Measurements from ENCODE around the gene TP53BP2.
"Not testable (repeated sequence)": the region's sequence is repeated elsewhere in the genome, so short reads cannot be mapped to it uniquely, and the experiment has no call there.

Gene TP53BP2

GRCh38 chr1:223852337-223852736 is 6.6 kb upstream of the TP53BP2 start:
- DNase-seq (ENCODE audit: low read depth, low spot score): no peak

- DNase-seq (ENCODE audit: low read depth, low spot score): no peak
These were observed 3.9 kb upstream of the TP53BP2 start for GRCh38 chr1:223849352-223850254.

DNA sequence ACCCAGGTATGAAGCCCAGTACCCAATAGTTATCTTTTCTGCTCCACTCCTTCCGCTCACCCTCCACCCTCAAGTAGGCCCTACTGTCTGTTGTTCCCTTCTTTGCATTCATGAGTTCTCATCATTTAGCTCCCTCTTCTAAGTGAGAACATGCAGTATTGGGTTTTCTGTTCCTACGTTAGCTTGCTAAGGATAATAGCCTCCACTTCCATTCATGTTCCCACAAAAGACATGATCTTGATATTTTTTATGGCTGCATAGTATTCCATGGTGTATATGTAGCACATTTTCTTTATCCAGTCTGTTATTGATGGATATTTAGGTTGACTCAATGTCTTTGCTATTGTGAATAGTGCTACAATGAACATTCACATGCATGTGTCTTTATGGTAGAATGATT is 2.8 kb upstream of the TP53BP2 start:
- no peak for DNase-seq (ENCODE audit: low read depth, low spot score)

- DNase-seq (ENCODE audit: low read depth, low spot score): no peak
These were observed 2.1 kb upstream of the TP53BP2 start for GRCh38 chr1:223847781-223848345.

DNA sequence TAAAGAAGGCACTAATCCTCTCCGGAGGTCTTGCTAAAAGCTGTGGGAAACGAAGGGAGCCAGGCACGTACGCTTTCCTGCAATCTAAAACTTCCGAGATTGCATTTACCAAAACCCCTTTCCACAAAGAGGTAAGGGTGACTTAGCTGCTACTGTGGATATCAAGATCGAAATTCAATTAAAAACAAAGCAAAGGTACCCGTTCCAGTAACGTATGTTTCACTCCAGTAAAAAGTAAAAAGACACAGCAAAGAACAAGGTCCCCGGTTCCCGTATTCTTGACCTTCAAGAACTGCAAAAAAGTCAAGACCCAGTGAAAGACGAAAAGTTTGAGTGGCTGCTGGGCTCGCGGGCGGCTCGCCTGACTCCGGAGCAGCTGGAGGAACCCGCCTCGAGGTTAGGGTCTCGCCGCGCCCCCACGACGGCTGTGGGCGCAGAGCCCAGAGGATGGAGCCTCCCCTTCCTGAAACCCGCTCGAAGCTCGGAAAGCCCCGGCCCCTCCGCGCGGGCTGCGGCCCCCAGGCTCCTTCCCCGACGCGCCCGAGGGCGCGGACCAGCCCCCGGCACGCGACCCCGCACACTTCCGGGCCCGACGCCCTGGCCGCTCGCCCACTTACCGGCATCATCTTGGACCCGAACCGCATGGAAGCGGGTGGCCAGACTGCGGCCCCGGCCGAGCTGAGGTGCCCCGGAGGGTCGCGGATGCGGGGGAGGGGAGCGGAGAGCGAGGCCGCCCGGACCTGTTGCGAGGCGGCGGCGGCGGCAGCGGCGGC is 524 bp downstream of the TP53BP2 start:
- peak; percentile 15 for DNase-seq (ENCODE audit: low read depth, low spot score)

DNA sequence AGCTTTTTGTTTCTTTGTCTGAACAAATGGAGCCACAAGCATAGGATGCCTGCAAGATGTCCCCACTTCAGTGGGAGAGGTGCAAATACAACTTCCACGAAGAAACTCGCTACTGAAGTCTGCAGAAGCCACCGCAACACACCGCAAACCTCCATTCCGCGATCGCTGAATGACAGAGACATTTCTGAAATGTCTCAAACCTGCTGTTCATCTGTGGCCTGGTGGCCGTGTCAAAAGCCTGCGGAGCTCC is 1.0 kb downstream of the TP53BP2 start:
- no peak for DNase-seq (ENCODE audit: low read depth, low spot score)

DNA sequence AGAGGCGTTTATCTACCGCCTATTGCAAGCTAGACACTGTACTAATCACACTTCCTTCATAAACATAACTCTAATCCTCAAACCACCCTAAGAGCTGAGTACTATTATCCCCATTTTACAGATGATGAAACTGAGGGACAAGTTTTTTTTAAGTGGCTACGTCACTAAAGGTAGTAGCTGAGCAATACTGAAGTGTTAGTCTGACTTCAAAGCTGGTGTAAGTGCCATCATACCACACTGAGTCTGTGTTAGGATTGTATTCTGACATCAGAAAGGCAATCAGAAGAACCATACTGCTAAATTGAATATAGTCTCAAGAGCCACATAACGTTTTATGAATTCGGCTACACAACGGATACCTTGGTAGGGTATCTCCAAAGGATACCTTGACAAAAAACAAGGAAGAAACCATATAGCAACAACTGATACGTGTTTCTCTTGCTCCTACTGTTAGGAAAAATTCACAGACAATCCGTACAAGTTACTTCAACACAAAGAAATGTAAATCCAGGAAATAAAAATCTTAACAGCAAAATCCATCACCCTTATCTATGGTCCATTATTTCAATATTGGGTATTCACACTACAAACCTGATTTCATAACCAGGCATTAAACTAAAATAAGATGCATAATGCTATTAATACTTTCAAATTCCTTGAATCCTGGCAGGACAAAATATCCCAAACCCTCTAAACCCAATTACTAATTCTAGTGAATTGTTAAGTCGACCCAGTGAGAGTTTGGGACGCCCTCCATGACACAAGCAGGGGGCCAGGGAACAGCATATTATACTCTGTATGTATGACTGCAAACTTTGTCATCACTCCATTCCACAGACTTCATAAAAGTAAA is 1.6 kb downstream of the TP53BP2 start:
- DNase-seq (ENCODE audit: low read depth, low spot score): no peak

- no peak for DNase-seq (ENCODE audit: low read depth, low spot score)
These were observed 3.0 kb downstream of the TP53BP2 start for GRCh38 chr1:223842784-223843183.

GRCh38 chr1:223841977-223842623 is 3.6 kb downstream of the TP53BP2 start:
- DNase-seq (ENCODE audit: low read depth, low spot score): not testable (repeated sequence)

- no peak for DNase-seq (ENCODE audit: low read depth, low spot score)
These were observed 5.5 kb downstream of the TP53BP2 start for GRCh38 chr1:223840254-223840653.

DNA sequence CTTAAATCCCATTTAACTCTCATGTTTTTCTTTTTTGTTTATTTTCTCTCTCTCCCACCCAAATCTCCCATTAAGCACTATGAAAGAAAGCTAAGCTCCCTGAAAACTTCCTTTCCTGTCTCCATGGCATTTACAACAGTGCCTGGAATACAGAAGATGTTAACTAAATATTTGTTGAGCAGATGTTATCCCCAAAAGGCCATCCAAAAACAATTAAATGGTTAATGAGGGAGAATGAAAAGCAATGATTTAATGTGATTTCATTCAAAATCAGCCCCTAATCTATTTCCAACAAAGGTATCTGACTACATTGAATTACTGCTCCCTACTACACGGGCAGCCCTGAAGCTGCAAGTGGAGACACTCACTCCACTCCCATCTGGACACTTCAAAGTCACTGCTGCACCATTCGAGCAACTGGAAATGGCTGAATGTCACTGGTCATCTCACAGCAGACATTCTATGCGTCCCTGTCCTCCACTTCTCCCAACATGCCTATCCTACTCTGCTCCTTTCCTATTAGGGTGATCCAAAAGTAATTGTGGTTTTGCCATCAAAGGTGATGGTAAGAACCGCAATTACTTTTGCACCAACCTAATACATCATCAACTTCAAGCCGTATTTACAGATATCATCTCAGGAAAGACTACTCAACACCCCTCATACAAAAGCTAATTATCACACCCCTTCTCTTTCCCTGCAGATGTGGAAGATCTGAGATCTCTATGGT is 7.5 kb downstream of the TP53BP2 start:
- DNase-seq (ENCODE audit: low read depth, low spot score): no peak

- DNase-seq (ENCODE audit: low read depth, low spot score): no peak
These were observed 8.1 kb downstream of the TP53BP2 start for GRCh38 chr1:223837687-223838086.

- DNase-seq (ENCODE audit: low read depth, low spot score): no peak
These were observed 8.5 kb downstream of the TP53BP2 start for GRCh38 chr1:223837206-223837605.

DNA sequence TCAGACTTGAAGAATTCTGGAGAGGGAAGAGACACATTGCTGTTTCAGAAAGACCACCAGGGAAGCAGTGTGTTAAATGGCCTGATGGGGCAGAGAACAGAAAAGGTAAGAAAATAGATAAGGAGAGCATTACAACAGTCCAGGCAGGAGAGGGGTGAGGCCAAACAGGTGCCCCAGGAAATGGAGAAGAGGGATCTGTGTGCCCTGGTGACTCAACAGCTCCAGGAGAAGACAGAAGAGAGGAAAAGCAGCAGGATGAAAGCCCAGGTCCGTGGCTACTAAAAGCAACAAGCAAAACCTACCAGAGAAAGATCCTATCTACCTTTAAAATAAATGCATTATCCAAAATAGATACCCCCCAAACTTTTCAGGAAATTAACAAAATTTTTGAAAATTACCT is 9.2 kb downstream of the TP53BP2 start:
- DNase-seq (ENCODE audit: low read depth, low spot score): no peak

- no peak for DNase-seq (ENCODE audit: low read depth, low spot score)
These were observed 10.0 kb downstream of the TP53BP2 start for GRCh38 chr1:223835754-223836153.

DNA sequence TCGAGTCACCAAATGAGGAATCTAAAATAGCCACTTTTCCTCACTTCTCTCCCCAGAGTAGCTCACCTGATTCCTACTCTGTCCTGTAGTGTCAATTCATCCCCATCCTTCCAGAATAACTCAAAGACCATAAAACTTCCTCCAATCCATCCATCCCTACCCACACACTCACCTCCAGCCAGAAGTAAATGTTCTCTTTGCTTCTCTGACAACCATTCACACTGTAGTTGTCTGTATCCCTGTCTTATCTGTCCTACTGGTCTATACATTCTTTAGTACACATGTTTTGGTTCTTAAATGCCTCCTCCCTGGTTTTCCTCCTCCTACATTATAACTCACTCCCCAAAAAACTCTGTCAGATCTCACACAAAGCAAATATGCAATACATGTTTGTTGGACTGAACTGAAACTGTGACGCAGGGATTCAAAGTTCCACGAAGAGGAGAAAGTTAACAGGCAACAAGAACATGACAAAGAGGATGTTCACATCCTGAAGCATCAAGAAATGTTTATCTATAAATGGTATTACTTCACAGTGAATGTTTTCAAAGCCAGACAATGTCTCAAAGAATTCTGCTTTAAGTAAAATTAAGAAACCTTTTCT is 11.0 kb downstream of the TP53BP2 start:
- DNase-seq (ENCODE audit: low read depth, low spot score): no peak

- no peak for DNase-seq (ENCODE audit: low read depth, low spot score)
These were observed 11.8 kb downstream of the TP53BP2 start for GRCh38 chr1:223833948-223834347.

GRCh38 chr1:223832637-223832943 is 13.2 kb downstream of the TP53BP2 start:
- no peak for DNase-seq (ENCODE audit: low read depth, low spot score)

DNA sequence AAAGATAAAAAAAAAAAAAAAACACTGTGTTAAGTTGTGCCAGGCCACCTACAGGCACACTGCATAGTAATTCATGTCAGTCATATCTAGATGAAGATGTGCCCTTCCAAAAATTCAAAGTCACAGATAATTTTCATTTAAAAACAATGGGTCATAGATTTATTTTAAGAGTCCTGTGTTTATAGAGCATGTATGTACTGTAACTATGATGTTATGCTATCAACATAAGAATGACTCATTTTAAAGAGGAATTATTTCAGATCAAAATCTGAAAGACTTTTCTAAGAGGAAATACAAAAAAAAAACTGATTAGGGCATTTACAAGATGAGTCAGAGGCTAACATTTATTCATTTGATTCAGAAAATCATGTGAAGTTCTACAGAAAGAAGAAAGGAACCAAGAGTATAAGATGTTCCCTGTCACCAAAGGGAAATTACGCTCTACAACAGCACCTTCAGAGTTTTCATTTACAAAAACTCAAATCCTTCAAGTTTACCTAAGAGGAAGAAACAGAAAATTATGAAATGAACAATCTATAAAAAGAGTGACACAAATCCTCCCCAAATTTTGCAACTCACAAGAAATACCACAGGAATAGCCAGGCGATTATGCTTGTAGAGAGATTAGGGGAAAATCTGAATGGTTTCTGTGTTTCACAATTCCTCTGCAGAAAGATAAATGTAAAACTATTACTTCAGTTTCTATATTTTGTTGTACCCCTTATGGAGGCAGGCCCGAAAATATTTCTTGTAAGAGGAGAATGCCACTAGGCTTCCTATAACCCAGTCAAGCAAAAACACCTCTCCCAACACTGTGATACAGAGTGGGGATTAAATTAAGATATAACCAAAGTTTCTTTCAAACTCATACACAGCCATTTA is 13.8 kb downstream of the TP53BP2 start:
- no peak for DNase-seq (ENCODE audit: low read depth, low spot score)

All from activated naive CD8-positive, alpha-beta T cell treated with anti-CD3 and anti-CD28 coated beads, Interleukin-2, amount 50 U/mL, for 16 hours (primary cell).